Measurements from ENCODE around the gene GMEB1.
A peak's percentile ranks its signal among the peaks of the same experiment; 100 is the strongest.
"Not testable (repeated sequence)": the region's sequence is repeated elsewhere in the genome, so short reads cannot be mapped to it uniquely, and the experiment has no call there.

GMEB1 gene

GRCh38 chr1:28668191-28668955 is at the start of gene GMEB1:
TSS of gene GMEB1 (plus strand) at chr1:28668784. CDS start at chr1:28683613, 14,829 bp downstream.
- DNase-seq: peak; percentile 69

GRCh38 chr1:28631713-28632112 is 36.9 kb upstream of the GMEB1 start:
- DNase-seq: no peak

- DNase-seq: no peak
Measured at GRCh38 chr1:28632560-28632959, 36.0 kb upstream of the GMEB1 start.

- DNase-seq: peak; percentile 22
Measured at GRCh38 chr1:28640766-28641165, 27.8 kb upstream of the GMEB1 start.

- no peak for DNase-seq
Measured at GRCh38 chr1:28642056-28642846, 26.3 kb upstream of the GMEB1 start.

GRCh38 chr1:28642847-28643635 is 25.5 kb upstream of the GMEB1 start, which contains the start of gene TAF12:
TSS of gene TAF12 (minus strand) at chr1:28643067. CDS start at chr1:28622081, 20,986 bp downstream.
- peak; percentile 93 for DNase-seq

GRCh38 chr1:28644494-28644893 is 24.1 kb upstream of the GMEB1 start:
- no peak for DNase-seq

GRCh38 chr1:28645406-28645805 is 23.2 kb upstream of the GMEB1 start:
- not testable (repeated sequence) for DNase-seq

GRCh38 chr1:28646040-28646439 is 22.5 kb upstream of the GMEB1 start:
- DNase-seq: no peak

- peak; percentile 89 for DNase-seq
Measured at GRCh38 chr1:28648008-28648473, 20.5 kb upstream of the GMEB1 start.

GRCh38 chr1:28648474-28649198 is 19.9 kb upstream of the GMEB1 start, which contains the start of gene RNU11:
TSS of gene RNU11 (plus strand) at chr1:28648600.
- DNase-seq: peak; percentile 97

- DNase-seq: not testable (repeated sequence)
Measured at GRCh38 chr1:28653063-28653462, 15.5 kb upstream of the GMEB1 start.

- peak; percentile 16 for DNase-seq
Measured at GRCh38 chr1:28653870-28654269, 14.7 kb upstream of the GMEB1 start.

GRCh38 chr1:28655448-28656311 is 12.9 kb upstream of the GMEB1 start:
- DNase-seq: not testable (repeated sequence)

- no peak for DNase-seq
Measured at GRCh38 chr1:28656335-28656734, 12.2 kb upstream of the GMEB1 start.

- no peak for DNase-seq
Measured at GRCh38 chr1:28663871-28664470, 4.6 kb upstream of the GMEB1 start.

- no peak for DNase-seq
Measured at GRCh38 chr1:28666806-28667205, 1.8 kb upstream of the GMEB1 start.

- DNase-seq: no peak
Measured at GRCh38 chr1:28668956-28669723, 556 bp downstream of the GMEB1 start.

GRCh38 chr1:28671254-28671780 is 2.7 kb downstream of the GMEB1 start:
- DNase-seq: no peak

GRCh38 chr1:28672971-28673370 is 4.4 kb downstream of the GMEB1 start:
- not testable (repeated sequence) for DNase-seq
